GM04503 (cell line): Measurements from ENCODE around the gene PCYT1A.
"Not testable (repeated sequence)": the region's sequence is repeated elsewhere in the genome, so short reads cannot be mapped to it uniquely, and the experiment has no call there.

Experiments used
- DNase-seq: peaks from one replicate; pipeline ENCODE4 v3.0.0-alpha.2; 2012; ENCODE audit warnings: low read depth

Gene PCYT1A

DNA sequence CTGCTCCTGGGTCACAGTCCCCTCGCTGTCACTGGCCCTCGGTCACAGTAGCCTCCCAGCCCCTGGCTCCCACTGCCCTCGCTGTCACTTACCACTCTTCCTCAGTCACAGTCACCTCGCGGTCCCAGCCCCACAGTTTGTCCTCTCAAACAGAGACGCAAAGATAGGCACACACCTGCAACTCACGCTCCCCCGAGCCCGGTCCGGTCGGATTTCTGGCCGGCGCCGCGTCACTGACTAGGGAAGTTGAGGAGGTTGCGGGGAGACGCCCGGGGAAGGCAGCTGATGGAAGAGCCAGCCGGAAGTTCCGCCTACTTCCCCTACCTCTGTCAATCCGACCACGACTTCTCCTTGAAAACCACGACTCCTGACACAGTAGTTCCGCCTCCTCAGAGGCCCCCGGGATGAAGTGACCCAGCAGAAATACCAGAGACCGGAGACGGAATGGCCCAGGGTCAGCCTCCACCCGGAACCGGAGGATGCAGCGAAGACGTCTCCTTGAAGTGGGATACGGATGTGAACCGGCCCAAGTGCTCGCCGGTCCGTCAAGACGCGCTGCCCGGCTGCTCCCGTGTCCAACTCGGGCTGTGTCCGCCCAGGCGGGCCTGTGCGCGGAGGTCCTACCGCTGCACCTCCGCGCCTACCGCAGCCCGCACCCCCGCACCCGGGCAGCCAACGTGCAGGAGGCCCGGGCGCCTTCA is at the start of gene PCYT1A:
Gene PCYT1A (minus strand): TSS at position 287 of the 701 bp plus-strand sequence. CDS start 17,195 bp downstream, outside the sequence.
- DNase-seq: peak; percentile 82

DNA sequence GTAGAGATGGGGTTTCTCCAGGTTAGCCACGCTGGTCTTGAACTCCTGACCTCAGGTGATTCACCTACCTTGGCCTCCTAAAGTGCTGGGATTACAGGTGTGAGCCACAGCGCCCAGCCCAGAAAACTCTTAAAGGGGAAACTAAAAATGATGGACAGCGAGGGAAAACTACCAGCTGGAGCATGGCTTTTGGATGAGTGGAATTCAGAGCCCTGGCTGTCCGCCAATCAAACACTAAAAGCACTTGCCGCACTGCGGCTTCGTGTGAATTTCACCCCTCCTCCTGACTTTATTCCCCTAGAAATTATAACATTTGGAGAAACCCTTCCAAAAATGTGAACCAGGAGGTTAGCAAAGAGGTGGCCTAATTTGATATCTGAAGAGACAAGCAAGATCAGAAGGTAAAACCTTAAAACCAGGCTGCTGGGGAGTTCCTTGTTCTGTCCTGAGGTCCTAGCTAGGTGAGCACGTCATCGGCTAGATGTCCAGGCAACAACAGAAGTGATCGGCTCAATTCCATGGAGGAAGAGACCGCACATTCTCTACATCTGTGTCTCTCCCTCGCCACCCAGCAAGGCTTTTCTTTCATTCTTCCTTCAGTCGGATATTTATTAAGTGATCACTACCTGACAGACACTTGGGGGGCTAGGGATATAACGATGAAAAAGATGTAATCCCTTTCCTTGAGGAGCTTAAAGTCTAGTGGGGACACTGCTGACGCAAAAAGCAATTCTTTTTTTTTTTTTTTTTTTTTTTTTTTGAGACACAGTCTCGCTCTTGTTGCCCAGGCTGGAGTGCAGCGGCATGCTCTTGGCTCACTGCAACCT is 49.0 kb upstream of the PCYT1A start:
- no peak for DNase-seq

DNA sequence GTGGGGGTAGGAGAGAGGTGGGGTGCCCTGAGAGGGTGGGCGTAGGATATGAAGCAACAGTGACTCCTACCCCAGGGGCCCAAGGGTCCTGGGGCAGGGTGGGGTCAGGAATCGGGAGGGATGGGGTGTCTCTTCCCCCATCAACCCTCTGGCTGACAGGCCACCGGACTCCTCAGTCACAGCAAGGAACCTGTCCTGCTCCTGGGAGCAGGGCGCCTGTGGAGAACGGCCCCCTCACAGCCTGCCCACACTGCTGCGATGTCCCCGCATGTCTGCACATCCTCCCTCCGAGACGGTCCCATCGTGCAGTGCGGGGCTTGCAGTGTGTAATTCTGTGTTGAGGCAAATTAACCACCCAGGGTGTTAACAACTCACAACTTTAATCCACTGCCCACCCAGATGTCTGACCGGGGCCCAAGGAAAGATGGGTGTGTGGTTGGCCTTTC is 48.0 kb upstream of the PCYT1A start:
- DNase-seq: no peak

DNA sequence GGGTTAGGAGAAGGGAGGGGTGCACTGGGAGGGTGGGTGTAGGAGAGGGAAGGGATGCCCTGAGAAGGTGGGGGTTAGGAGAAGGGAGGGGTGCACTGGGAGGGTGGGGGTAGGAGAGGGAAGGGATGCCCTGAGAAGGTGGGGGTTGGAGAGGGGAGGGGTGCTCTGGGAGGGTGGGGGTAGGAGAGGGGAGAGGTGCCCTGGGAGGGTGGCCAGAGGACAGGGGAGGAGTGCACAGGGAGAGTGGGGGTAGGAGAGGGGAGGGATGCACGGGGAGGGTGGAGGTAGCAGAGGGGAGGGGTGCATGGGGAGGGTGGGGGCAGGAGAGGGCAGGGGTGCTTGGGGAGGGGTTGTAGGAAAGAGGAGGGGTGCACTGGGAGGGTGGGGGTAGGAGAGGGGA is 47.5 kb upstream of the PCYT1A start:
- DNase-seq: no peak

DNA sequence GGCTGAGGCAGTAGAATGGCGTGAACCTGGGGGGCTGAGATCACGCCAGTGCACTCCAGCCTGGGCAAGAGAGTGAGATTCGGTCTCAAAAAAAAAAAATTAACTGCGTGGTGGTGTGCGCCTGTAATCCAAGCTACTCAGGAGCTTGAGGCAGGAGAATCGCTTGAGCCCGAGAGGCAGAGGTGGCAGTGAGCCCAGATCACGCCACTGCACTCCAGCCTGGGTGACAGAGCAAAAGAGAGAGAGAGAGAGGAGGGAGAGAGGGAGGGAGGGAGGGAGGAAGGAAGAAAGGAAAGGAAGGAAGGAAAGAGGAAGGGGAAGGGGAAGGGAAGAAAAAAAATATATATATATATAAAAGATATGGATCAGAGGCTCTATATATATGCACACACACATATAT is 44.6 kb upstream of the PCYT1A start:
- no peak for DNase-seq

DNA sequence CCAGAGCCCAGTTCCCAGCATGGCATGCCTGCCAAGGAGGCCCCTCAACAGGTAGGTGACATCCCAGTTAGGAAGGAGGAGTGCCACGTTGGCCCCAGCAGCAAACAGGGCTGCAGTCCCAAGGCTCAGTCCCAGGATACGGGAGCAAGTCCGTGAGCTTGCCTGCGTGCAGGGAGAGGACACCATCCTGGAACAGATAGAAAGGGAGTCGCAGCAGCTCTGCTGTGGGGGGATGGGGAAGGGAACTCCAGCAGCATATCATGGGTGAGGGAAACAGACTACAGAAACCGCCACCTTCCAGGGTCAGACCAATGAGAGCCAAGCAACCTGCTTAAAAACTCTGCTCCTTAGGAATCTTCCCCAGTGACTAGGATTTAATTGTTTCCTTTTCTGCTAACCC is 39.9 kb upstream of the PCYT1A start:
- no peak for DNase-seq

DNA sequence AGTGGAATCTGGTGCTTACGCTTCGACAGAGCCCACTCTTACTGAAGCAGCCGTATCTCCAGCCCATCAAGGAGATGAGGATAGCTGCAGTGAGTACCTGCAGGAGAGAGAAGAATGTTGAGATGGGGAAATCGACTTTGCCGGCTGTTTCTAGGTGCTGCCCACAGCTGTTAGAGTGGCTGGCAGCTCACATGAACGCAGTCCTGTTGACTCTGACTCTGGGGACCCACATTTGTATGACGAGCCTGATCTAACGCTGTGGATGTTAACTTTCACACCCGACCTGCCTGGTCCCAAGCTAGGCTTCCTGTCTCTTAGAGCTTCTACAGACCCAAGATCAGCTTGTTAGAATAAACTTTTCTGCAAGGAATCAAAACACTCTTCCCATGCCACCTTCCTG is 39.4 kb upstream of the PCYT1A start:
- no peak for DNase-seq

DNA sequence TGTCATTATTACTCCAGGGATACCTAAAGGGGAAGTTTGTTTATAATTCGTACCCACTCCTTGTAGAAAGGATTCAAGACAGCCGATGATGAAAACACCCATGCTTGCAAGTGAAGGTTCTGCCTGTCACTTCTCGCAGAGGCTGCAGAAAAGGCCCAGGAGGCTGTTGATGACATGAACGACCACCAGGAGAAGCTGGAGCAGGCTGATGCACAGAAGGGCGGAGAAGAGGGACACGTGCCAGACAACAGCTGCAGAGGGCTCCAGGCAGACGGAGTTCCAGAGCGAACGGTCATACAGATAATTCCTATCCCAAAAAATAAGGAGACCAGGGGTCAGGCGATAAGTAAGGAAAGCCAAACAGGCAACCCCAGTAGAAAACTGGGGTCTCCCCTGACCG is 36.2 kb upstream of the PCYT1A start:
- no peak for DNase-seq

DNA sequence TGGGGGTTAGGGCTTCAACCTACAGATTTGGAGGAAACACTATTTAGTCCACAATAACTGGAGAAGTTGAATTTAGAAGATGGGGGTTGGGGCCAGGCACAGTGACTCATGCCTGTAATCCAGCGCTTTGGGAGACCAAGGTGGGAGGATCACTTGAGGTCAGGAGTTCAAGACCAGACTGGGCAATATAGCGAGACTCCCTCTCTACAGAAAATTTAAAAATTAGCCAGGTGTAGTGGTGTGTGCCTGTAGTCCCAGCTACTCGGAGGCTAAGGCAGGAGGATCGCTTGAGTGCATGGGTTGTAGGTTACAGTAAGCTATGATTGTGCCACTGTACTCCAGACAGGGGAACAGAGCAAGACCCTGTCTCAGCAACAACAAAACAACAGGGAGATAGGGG is 35.5 kb upstream of the PCYT1A start:
- DNase-seq: no peak

DNA sequence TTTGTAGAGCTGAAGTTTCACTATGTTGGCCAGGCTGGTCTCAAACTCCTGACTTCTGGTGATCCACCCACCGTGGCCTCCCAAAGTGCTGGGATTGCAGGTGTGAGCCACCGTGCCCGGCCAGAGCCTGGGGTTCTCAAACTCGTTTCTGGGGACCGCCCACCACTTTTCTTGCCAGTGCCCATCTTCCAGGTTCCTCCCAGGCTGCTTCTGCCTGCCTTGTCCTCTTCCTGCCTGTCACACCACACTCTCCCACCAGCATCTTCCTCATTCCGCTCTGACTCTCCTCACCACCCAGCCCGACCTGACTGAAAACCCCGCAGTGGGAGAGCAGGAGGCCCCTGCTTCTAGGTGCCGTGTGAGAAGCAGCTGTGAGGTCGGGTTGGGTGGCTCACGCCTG is 33.6 kb upstream of the PCYT1A start:
- DNase-seq: no peak

DNA sequence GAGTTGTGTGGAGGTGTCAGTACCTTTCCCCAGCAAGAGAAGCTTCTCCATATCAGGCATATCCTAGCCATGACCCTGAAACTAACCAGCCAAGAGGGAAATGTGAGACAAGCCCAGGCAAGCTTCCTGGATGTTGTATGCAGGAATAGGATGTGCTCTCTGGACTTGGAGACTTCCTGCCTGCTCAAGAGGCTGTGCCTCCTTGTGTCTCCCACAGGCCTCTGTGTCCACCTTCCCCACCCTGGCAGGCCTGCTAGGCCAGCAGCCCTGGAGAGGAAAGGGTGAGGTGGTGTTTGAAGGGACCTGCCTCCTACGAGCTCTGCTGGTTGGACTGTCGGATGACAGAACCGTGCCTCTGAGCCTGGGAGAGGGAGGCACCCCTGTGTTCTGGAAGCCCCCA is 32.6 kb upstream of the PCYT1A start:
- no peak for DNase-seq

DNA sequence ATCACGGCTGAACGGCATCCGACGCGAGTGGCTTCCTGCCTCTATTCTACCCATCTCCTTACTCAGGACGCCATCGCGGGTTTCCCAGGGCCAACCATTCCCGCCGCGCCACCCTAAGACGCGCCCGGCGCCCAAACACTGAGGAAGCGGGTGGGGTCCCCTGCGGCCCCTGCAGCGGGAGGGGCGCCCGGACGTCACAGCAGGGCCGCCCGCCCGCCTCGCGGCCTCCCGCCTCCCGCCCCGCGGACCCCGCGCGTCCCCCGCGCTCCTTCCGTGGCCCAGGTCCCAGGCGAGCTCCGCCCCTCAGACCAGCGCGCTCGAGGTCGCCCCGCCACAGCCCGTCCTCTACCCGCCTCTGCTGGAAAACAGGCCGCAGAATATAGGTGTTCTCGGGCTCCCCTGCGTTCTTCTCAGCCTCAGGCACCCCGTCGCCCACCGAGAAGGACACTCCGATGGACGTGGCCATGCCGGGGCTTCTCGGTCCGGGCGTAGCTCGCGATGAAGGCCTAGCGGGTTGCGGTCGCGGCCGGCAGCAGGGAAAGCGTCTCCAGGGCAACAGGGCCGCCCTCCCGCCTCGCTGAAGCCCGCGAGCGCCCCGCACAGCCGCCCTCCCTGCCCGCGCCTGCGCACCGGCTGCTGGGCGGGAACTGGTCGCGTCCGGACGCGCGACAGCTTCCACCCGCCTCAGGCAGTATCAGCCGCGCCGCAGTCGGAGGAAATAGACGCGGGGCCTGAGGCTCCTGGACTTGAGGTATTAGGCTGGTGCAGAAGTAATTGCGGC is 30.4 kb upstream of the PCYT1A start, which contains the start of gene DYNLT2B:
Gene DYNLT2B (minus strand): TSS at position 554 of the 781 bp plus-strand sequence. CDS start 88 bp downstream, at position 466.
- peak; percentile 54 for DNase-seq

DNA sequence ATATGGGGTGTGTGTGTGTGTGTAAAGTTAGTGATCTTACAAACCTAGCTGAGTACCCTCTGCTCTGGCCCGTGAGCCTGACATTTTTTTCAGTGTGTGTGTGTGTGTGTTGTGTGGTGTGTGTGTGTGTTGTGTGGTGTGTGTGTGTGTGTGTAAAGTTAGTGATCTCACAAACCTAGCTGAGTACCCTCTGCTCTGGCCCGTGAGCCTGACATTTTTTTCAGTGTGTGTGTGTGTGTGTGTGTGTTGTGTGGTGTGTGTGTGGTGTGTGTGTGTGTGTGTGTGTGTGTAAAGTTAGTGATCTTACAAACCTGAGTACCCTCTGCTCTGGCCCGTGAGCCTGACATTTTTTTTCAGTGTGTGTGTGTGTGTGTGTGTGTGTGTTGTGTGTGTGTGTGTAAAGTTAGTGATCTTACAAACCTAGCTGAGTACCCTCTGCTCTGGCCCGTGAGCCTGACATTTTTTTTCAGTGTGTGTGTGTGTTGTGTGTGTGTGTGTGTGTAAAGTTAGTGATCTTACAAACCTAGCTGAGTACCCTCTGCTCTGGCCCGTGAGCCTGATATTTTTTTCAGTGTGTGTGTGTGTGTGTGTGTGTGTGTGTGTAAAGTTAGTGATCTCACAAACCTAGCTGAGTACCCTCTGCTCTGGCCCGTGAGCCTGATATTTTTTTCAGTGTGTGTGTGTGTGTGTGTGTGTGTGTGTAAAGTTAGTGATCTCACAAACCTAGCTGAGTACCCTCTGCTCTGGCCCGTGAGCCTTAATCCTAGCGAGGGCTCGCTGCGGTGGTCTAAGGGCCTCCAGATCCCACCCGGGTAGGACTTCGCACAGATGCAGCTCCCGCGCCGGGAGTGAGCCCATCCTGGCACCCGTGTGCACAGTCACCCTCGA is 29.5 kb upstream of the PCYT1A start:
- DNase-seq: not testable (repeated sequence)

DNA sequence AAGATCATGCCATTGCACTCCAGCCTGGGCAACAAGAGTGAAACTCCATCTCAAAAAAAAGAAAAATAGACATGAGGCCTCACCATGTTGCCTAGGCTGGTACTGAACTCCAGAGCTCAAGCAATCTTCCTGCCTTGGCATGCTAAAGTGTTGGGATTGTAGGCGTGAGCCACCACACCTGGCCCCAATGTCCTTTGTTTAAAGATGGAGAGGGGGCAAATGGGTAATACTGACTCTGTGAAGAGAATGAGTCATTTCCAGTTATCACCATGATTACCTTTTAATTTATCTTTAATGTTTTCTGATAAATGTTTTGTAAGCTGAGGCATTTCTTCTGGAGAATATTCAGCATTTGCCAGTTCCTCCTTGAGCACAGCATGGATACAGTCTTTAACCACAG is 28.3 kb upstream of the PCYT1A start:
- no peak for DNase-seq

DNA sequence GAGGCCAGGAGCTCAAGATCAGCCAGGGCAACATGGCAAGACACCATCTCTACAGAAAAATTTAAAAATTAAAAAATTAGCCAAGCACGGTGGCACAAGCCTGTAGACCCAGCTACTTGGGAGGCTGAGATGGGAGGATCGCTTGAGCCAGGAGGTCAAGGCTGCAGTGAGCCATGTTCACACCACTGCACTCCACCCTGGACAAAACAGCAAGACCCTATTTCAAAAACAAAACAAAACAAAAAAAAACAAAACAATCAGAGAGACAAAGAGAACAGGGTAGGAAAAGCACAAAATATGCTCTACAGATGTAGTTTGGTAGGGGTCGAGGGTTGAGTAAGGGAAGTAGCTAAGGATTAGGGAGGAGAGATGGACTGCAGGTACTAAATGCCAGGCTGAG is 27.1 kb upstream of the PCYT1A start:
- no peak for DNase-seq

DNA sequence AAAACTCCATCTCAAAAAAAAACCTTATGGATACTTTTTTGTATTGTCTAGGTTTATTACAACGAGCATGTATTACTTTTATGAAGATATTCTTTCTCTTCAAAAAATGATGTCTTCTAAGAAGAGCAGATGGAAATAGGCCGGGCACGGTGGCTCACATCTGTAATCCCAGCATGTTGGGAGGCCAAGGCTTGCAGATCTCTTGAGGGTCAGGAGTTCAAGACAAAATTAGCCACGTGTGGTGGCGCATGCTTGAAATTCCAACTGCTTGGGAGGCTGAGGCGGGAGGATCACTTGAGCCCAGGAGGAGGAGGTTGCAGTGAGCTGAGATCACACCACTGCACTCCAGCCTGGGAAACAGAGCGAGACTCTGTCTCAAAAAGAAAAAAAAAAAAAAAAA is 26.6 kb upstream of the PCYT1A start:
- DNase-seq: not testable (repeated sequence)

DNA sequence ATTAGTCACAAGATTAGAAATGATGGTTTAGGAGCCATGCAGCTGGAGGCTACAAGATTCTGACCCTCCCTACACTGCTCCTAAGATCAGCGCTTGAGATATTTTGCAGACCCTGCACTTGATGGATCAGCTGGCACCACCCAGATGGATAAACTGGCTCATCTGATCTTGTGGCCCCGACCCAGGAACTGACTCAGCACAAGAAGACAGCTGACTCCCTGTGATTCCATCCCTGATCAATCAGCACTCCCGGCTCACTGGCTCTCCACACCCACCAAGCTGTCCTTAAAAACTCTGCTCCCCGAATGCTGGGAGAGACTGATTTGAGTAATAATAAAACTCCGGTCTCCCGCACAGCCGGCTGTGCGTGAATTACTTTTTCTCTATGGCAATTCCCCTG is 15.4 kb upstream of the PCYT1A start:
- not testable (repeated sequence) for DNase-seq

DNA sequence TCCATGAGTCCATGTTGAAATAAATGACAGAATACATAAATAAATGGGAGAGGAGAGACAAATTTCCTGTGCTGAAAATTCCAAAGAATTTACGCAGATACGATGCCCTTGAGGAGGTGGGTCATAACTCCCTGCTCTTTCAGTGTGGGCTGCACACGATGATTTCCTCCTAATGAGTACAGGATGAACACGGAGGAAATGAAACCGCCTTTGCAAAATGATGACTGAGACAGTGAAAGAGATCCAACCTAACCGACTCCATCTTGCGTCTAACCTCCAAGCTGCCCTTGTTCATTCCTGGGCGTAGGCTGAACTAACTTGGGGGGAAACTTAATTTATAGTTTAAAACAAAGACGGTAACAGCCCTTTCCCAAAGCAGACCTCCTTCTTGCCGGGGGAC is 15.0 kb upstream of the PCYT1A start:
- DNase-seq: not testable (repeated sequence)

DNA sequence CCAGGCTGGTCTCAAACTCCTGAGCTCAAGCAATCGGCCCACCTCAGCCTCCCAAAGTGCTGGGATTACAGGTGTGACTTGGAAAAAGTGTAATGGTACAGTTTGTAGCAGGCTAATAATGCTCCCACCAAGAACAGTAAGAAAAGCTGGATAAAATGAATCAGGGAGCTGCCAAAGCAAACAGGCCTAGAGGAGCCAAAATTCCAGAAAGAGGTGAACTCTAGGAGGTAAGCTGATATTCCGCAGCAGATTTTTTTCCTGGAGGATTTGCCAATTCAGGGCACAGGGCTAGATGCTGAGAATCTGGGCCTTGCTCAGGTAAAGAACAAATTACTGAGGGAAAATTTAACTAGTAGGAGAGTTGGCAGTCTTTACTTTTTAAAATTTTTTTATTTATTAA is 11.0 kb upstream of the PCYT1A start:
- no peak for DNase-seq

DNA sequence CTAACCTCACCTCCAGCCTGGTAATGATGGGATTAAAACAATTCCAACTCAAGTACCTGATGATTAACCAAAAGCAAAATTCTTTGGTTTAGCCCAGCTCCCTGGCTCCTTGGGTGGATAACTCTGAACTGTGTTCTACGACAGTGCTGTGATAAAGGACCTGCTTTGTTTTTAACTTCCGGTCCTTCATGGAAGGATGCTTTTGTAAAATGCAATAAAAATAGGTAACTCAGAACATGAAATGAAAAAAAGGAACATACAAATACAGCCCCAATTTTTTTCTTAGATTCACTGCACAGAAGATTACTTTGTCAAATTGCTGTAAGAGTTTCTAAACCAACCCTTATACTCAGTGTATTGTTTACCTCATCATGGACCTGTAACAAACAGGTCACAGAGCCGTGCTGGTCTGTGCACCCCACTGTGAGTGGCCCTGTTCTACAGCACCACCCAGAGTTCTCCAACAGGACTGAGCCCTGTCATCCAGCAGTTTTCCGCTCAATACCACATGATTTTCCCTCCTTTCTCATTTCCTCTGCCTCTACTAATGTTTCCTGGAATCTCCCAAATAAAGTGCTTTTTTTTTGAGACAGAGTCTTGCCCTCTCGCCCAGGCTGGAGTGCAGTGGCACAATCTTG is 4.9 kb upstream of the PCYT1A start:
- no peak for DNase-seq

DNA sequence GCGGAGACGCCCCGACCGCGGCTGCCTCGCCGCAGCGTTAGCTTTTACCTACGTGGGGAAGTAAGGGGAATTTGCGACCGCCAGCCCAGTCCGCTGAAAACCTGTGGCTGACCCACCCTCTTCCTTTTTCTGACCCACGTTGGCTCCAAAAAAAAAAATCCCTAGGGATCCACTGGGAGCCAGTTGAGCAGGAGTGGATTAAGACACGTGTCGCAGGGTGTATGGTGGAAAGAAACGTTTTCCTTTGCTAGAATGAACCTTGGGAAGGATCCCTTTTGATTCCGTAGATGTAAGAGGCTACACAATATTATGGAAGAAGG is 575 bp upstream of the PCYT1A start:
- peak; percentile 26 for DNase-seq
